ENCODE measurements around the gene SLC7A1.

The SLC7A1 gene

DNA sequence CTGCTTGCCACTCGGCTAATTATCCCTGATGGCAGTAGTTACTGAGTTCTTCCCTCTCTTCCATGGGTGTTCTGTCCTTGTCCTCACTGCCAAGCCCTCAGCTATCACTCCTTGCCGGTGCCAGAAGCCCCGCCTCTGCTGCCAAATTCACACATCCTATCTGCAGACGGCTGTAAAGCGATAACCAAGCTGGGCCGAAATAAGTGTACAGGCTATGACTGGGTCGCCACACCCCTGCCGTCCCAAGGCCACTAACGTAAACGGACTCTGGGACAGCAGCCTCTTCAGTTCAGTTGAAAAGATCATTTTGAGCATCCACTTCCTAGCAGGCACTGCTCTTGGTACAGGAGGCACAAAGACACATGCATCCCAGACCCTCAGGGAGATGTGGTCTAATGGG, 13.3 kb downstream of the SLC7A1 start:
- DNase-seq, result no peak

- no peak for DNase-seq
Observed at GRCh38 chr13:29581666-29582065, 13.8 kb downstream of the SLC7A1 start.

GRCh38 chr13:29579094-29579493, 16.4 kb downstream of the SLC7A1 start:
- DNase-seq, result no peak

DNA sequence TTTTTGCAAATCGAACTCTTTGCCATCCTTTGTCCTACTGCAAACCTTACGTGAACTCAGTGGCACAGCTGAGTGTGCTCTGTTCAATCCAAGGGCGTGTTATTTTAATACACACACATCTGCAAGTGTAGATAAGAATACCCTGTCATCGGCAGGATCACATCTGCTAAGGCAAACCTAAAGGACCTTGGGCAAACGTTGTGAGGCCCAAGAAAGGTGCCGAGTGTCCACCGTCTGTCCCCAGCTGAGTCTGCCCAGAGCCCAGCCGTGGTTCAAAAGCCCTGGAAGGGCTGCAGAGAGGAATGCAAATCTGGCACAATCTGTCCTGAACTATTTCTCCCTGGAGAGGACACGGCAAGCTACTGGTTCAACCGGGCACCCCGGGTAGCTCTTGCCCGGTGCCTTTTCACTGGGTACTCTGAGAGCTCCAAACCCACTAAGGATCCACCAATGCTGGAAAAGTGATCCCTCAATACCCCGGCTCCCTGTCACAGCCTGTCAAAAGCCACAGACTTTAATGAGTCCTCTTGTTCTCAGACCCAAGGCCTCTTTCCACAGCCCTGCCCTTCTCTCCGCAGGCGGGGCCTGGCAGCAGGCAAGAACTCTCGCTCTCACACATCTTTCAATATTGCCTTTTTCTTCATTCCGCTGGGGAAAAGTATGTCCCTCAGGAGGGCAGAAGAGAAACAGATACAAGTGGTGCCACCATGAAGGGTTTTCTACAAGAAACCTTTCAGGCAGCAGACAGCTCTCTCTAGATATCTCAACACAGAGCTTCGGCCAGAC, 17.0 kb downstream of the SLC7A1 start:
- DNase-seq, result no peak

GRCh38 chr13:29577136-29578051, 18.1 kb downstream of the SLC7A1 start:
- no peak for DNase-seq

- no peak for DNase-seq
Observed at GRCh38 chr13:29576581-29576980, 18.9 kb downstream of the SLC7A1 start.

DNA sequence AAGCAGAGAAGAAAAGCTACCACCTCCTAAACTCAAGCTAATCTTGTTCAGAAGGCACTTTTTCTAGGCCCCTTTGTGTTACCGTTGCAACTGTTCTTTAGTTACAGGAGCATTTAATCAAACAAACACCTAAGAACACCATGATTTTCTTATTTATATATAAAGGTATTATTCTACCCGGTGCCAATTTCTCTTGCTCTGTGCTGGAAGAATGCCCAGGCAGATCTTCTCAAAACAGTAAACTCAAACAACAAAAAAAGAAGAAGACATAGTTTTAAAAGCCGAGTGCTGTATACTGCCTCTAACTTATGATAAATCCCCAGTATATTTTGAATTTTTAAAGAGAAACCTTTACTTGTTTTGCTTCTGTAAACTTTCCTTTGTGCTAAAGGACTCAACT, 20.4 kb downstream of the SLC7A1 start:
- DNase-seq, result no peak

DNA sequence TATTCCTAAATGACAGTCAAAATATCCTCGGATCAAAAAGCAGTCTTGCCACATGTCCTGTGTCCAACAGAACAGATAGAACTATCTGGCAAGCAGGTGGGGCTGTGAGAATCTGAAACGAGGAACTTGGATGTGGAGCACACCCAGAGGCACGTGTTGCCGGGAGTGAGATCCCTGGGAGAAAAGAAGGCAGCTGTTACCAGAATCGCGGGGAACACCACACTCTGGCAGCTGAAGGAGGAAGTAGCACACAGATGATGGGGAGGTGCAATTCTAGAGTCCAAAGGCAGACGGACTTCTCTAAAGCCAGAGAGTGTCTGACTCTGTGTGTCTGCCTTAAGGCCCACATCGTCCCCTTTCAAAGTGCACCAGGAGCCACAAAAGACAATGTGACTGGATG, 22.3 kb downstream of the SLC7A1 start:
- no peak for DNase-seq

DNA sequence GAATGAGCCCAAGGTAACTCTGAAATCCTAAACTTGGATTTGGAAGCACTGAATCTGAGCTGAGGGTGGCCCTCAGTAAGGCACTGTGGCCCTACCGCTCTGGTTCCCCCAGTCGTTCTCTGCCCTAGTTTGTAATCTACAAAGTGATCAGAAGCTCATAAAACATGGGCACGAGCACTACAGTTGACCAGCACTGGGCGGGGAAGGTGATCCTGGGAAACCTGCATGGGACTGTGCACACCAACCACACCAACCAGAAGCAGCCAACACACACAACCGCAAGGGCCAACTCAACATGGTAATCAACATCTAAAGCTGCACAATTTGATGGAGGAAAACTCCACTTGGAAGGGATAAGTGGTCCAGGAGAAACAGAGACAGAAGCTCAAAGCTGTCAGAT, 22.9 kb downstream of the SLC7A1 start:
- no peak for DNase-seq

GRCh38 chr13:29571876-29572570, 23.5 kb downstream of the SLC7A1 start:
- no peak for DNase-seq

DNA sequence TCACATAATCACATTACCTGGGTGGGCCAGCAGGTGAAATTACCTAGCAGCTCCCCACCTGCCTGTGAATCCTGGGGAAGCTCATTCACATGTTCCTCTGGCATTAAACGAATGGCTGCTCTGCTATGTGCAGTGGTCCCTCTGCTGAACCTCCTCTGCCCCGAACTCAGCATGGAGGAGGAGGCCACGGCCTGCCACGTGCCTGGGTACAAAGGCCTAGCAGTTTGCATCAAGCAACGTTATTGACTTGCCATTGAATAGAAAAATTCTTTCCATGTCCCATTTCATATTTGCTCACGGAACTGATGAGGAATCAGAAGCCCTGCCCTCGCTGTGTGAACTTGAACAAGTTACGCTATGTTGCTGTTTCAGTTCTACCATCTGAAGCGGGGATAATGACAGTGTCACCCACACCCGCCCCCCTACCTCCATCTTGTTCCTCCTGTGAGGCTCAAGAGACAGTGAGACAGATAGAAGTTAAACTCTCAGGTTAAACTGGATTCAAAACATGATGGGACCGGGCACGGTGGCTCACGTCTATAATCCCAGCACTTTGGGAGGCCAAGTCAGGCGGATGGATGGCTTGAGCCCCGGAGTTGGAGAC, 25.3 kb downstream of the SLC7A1 start:
- no peak for DNase-seq

- DNase-seq, result no peak
Observed at GRCh38 chr13:29569253-29570050, 26.0 kb downstream of the SLC7A1 start.

- no peak for DNase-seq
Observed at GRCh38 chr13:29568731-29569130, 26.8 kb downstream of the SLC7A1 start.

DNA sequence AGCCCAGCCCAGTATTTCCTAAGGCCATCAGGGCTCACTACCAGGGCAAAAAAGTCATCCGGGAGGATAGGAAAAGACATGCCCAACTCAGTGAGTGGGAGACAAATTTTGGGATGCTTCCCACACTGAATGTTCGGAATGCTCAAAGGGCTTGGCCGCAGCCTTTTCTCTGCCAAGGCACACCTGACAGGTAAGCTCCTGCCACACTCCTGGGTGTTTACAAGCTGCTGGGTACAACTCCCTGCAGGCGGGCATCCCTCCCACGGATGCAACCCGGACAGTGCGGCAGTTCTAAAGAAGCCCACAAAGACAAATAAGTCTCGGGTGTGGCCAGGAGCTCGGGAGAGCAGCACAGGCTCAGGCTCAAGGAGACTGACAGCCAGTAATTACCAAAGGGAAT, 28.1 kb downstream of the SLC7A1 start:
- DNase-seq, result no peak

DNA sequence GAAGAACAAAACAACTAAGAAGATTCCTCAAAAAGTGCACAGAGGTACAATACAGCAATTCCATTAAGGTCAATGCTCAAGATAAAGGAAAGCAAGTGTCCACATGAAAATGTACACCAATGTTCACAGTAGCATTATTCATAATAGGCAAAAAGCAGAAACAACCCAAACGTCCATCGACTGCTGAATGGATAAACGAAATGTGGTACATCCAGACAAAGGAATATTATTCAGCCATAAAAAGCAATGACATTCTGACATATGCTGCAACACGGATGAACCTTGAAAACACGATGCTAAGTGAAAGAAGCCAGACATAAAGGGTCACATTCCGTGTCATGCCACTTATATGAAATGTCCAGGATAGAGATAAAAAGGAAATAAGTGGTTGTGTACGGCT, 29.3 kb downstream of the SLC7A1 start:
- DNase-seq, result no peak

DNA sequence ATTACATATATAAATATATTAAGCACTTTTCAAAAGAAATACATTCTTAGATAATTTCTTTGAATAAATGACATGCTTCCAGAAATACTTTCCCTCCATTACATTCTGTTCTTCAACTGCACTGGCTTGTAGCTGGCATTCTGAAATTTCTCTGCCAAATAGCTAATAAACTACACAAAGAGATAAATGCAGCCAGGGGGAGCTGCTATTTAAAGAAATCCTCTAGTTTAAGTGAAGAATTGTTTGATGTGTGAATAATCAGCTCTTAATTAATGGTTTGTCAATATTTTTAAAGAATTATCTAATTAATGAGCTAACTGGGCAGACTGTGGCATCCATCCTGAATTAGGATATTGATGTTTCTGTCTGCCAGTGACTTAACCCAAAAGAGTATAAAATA, 30.7 kb downstream of the SLC7A1 start:
- no peak for DNase-seq

DNA sequence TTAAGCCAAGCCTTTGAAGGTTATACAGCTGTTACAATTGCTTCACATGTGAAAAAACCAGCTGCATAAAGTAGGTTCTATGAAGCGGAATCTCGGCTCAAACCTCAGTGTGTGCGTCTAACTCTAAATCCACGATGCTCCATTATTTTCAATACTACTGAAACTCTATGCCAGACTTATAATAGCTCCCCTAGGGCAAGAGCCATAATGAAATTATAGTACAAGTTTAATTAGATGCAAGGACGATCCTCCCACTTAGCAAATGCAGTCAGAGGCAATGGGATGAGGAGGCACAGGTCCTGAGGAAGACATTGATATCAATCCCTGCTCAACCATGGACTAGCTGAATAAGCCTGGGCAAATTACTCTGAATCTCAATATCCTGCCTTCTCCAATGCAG, 31.1 kb downstream of the SLC7A1 start:
- DNase-seq, result no peak

DNA sequence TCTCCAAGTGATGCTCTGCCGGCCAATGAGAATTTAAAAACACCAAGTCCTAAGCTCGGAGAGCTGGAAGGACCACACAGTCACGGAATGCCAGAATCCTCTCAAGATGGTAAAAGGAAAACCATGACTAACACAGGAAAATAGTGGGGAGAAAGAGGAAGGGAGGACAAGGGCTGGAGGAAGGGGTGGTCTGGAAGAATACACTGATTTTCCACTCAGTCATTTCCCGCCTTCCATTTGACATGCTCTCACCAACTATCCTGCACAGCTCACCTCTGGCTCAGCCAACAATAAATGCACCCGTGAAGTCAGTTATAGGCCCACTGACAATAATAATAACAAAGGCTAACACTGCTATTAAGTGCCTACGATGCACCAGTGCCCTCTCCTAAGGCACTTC, 31.5 kb downstream of the SLC7A1 start:
- no peak for DNase-seq

DNA sequence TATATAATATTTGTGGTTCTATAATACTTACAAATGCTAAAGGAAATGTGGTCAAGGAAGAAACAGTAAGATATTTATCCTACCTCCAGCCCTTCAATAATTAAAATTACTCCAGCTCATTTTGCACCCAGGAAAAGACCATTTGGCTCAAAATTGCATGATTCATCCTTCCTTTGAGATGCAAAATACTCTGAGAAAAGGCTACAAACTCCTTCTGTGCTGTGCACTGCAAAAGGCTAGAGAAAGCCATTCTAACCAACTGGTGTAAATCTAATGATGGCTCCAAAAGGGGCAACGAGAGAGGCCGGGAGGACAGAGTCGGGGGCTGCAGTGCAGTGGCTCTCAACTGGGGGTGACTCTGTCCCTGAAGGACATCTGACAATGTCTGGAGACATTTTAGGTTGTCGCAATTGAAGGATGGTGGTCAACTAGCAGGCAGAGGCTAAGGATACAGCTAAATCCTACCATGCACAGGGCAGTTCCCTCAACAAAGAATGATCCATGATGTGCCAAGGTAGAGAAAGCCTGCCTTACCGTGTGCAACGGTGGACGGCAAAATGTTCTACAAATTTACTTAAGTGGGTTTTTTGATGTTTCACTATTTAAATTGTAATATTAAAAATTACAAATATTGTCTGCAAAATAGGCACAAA, 32.6 kb downstream of the SLC7A1 start:
- no peak for DNase-seq

DNA sequence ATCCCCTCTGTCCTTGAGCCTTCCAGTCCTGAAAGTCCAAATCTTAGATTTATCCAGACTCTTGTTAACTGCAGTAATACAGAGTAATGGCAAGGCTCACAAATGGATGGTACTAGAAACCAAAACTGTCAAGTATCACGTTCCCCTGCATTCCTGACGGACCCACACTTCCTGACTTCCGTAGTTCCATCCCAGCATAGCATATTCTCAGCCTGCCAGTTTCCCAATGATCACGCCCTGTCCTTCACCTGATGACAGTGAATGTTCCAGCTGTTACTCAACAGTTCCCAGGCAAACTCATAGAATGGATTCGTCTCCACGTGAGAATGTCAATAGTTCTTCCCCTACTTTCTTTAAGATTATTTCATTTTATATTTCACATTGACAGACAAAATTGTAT, 33.6 kb downstream of the SLC7A1 start:
- no peak for DNase-seq

- DNase-seq, result no peak
Observed at GRCh38 chr13:29556742-29557141, 38.7 kb downstream of the SLC7A1 start.

GRCh38 chr13:29551214-29551613, 44.3 kb downstream of the SLC7A1 start:
- no peak for DNase-seq
